ENCODE measurements around the gene CNTROB.

DNA sequence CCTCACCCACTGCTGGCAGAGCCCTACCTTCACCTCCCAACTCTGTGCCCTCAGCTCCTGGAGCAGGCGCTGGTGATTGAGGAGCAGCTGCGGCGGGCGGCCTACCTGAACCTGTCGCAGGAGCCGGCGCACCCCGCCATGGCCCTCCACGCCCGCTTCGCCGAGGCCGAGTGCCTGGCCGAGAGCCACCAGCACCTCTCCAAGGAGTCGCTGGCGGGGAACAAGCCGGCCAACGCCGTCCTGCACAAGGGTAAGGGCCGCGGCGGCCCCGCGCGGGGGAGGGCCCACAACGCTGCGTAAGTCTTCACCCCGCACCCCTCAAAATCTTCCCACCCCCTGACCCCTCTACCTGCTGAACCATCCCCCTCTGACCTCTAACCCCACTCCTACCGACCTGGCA is 22.9 kb upstream of the CNTROB start:
- TF ChIP-seq POLR2A (IDR thresholded peaks at IDR 0.05; ENCODE audit: low read length): no peak
- no peak for TF ChIP-seq RAD21 (conservative IDR thresholded peaks at IDR 0.05 in 1 of 2, IDR thresholded peaks at IDR 0.05 in 1 of 2)
- no peak for TF ChIP-seq FOSL2 (IDR thresholded peaks at IDR 0.05)
- no peak for TF ChIP-seq FOSL2 (CRISPR knock-in tag; IDR thresholded peaks at IDR 0.05)
